Upper lobe of left lung (tissue), 4 donors: ENCODE results near the gene DOCK6.

ENCODE experiments used
- CTCF ChIP-seq, 6 experiments: fragments of 450-650 bp in 4 of 6; fragments of 200-600 bp in 2 of 6; sonication (generic) in 2 of 6; IDR thresholded peaks; one replicate each; pipeline ENCODE4 v1.5.1; 2016 to 2019; ENCODE audit warnings: antibody characterized with exemption in 6 of 6
- EP300 ChIP-seq, 4 donors: sonication (generic); formaldehyde crosslinking; IDR thresholded peaks; one replicate each; pipeline ENCODE4 v1.5.1; 2017; ENCODE audit warnings: antibody characterized with exemption in 4 of 4, control low read depth in 2 of 4
- POLR2A ChIP-seq, 4 donors: fragments of 450-650 bp; IDR thresholded peaks; one replicate each; pipeline ENCODE4 v1.5.1; 2016 to 2017; ENCODE audit warnings: antibody characterized with exemption in 4 of 4, mild to moderate bottlenecking in 2 of 4
- POLR2AphosphoS5 ChIP-seq, 2 donors: sonication (generic); formaldehyde crosslinking; IDR thresholded peaks; one replicate each; pipeline ENCODE4 v1.5.1; 2017; ENCODE audit warnings: antibody characterized with exemption in 2 of 2

GRCh38 chr19:11194173-11194572 lies 68.2 kb downstream of the DOCK6 start:
- TF ChIP-seq CTCF (IDR thresholded peaks at IDR 0.05) (no peak), POLR2A (IDR thresholded peaks at IDR 0.05) (no peak), POLR2AphosphoS5 (IDR thresholded peaks at IDR 0.05) (no peak), EP300 (IDR thresholded peaks at IDR 0.05) (no peak)
